PC-3 (cell line): ENCODE results near the gene SPATA32. TPM values are rescaled to one million over a fixed set of nuclear protein-coding genes. Genes with fewer than 3 reads are reported as not detected.

Experiments
- ATAC-seq: fragments of 200-7000 bp; cut with Tn5 transposase; 2 replicates; pipeline ENCODE4 v1.9.1; 2020; ENCODE audit warnings: mild to moderate bottlenecking, moderate library complexity
- BruUV-seq: library from RNA; stranded (reverse); fragments of 400-500 nt; replicated peaks from 2 replicates; lab custom pipeline; 2021; lab: Mats Ljungman, UMichigan
- CTCF ChIA-PET: fragments of 300-600 bp; sonication (Branson Sonifier 250); formaldehyde crosslinking; loops from one replicate; lab custom pipeline; 2022; ENCODE audit warnings: antibody characterized with exemption; lab: Charles Lee
- POLR2A ChIA-PET: fragments of 300-600 bp; sonication (Branson Sonifier 250); formaldehyde crosslinking; loops from one replicate; lab custom pipeline; 2022; ENCODE audit warnings: antibody characterized with exemption; ENCODE audit not compliant: unreplicated experiment; lab: Charles Lee
- DNase-seq: peaks from one replicate; pipeline ENCODE4 v3.0.0-alpha.2; 2015
- H2AFZ ChIP-seq: fragments of 300-600 bp; sonication (generic); 2 replicates; pipeline ENCODE4 v1.6.0; 2016; ENCODE audit warnings: antibody characterized with exemption, low read length
- H3F3A ChIP-seq: fragments of 300-600 bp; sonication (generic); one replicate; pipeline ENCODE4 v1.6.0; 2017; ENCODE audit warnings: antibody characterized with exemption, low read length, control low read depth, mild to moderate bottlenecking; ENCODE audit not compliant: unreplicated experiment
- H3K27ac ChIP-seq: fragments of 300-600 bp; sonication (generic); 2 replicates; pipeline ENCODE4 v1.5.1; 2016; ENCODE audit warnings: mild to moderate bottlenecking, low read length
- H3K27me3 ChIP-seq: fragments of 300-600 bp; sonication (generic); 2 replicates; pipeline ENCODE4 v1.6.1; 2016; ENCODE audit warnings: low read length, mixed read lengths
- H3K36me3 ChIP-seq: fragments of 300-600 bp; sonication (generic); 2 replicates; pipeline ENCODE4 v1.6.1; 2016; ENCODE audit warnings: low read depth, mixed run types, low read length, mixed read lengths
- H3K4me1 ChIP-seq: fragments of 300-600 bp; sonication (generic); 2 replicates; pipeline ENCODE4 v1.5.1; 2016; ENCODE audit warnings: low read length; ENCODE audit not compliant: insufficient read depth
- H3K4me2 ChIP-seq: fragments of 300-600 bp; sonication (generic); 2 replicates; pipeline ENCODE4 v1.6.0; 2016; ENCODE audit warnings: low read length
- H3K4me3 ChIP-seq: fragments of 300-600 bp; sonication (generic); 2 replicates; pipeline ENCODE4 v1.5.1; 2016; ENCODE audit warnings: mild to moderate bottlenecking, low read length, mixed read lengths
- H3K79me2 ChIP-seq: fragments of 300-600 bp; sonication (generic); 2 replicates; pipeline ENCODE4 v1.6.1; 2017; ENCODE audit warnings: low read length, mixed read lengths
- H3K9ac ChIP-seq: fragments of 300-600 bp; sonication (generic); 2 replicates; pipeline ENCODE4 v1.6.0; 2016; ENCODE audit warnings: mild to moderate bottlenecking, low read length
- H3K9me2 ChIP-seq: fragments of 300-600 bp; sonication (generic); replicated peaks from 2 replicates; pipeline ENCODE4 v1.6.1; 2016; ENCODE audit warnings: mixed run types, low read length, mixed read lengths
- H3K9me3 ChIP-seq: fragments of 300-600 bp; sonication (generic); 2 replicates; pipeline ENCODE4 v1.6.1; 2016; ENCODE audit warnings: low read length, mixed read lengths
- H4K20me1 ChIP-seq: fragments of 300-600 bp; sonication (generic); 2 replicates; pipeline ENCODE4 v1.6.1; 2016; ENCODE audit warnings: low read length, mixed read lengths
- CTCF ChIP-seq: fragments of 300-600 bp; sonication (generic); conservative IDR thresholded peaks from 2 replicates; pipeline ENCODE4 v1.5.1; 2017; ENCODE audit warnings: antibody characterized with exemption, low read depth, mild to moderate bottlenecking, low read length
- EZH2 ChIP-seq: fragments of 300-600 bp; sonication (generic); IDR thresholded peaks from one replicate; pipeline ENCODE4 v1.6.1; 2017; ENCODE audit warnings: antibody characterized with exemption, mild to moderate bottlenecking, low read length; ENCODE audit not compliant: unreplicated experiment
- EZH2phosphoT487 ChIP-seq: fragments of 300-600 bp; sonication (generic); IDR thresholded peaks from 2 replicates; pipeline ENCODE4 v1.6.1; 2018; ENCODE audit warnings: mild to moderate bottlenecking, antibody characterized with exemption, low read length, borderline replicate concordance
- intact Hi-C: fragments of 100-400 bp; cut with micrococcal nuclease; formaldehyde crosslinking; loops from 2 replicates; pipeline ENCODE4 v1.9.0; 2023
- total RNA-seq: library from RNA; depleted of rRNA; stranded (reverse); fragments of >200 nt; gene quantifications from 2 replicates; pipeline ENCODE4 v1.2.3, GENCODE V29; 2014

SPATA32 gene
- total RNA-seq, 1 experiment from 2014 or later, result not detected

- POLR2A ChIA-PET, result no interaction called here
- intact Hi-C loops, result no loop called here
Measured at GRCh38 chr17:45287526-45288500, 25.9 kb upstream of the SPATA32 start.

GRCh38 chr17:45286286-45286685 is 24.4 kb upstream of the SPATA32 start:
- no peak overlapping the region for H3K4me3 ChIP-seq
- intact Hi-C loops, result no loop called here
- no peak overlapping the region for H3K9ac ChIP-seq
- H3K27ac ChIP-seq, result no peak overlapping the region
- ChIA-PET CTCF (interaction anchor here (0.6 kb wide), 1 partner anchor 57 kb away, joined by 3 read pairs; no protein-coding TSS in a partner anchor), POLR2A (no interaction called here)
- H3K4me1 ChIP-seq, result no peaks in the 10 kb centered on the region
- DNase-seq (no peak), ATAC-seq (no peak)
- TF ChIP-seq CTCF (no peak), EZH2phosphoT487 (no peak), EZH2 (no peak)
- peaks cover 12% of the 10 kb centered on the region for H3K79me2 ChIP-seq
- H3K27me3 ChIP-seq, result no peaks in the 10 kb centered on the region
- H3K9me2 ChIP-seq, result no peaks in the 10 kb centered on the region
- no peak overlapping the region for H2AFZ ChIP-seq
- BruUV-seq, result no TSS peak
- no peaks in the 10 kb centered on the region for H3K9me3 ChIP-seq
- H4K20me1 ChIP-seq, result no peaks in the 10 kb centered on the region
- H3F3A ChIP-seq, result no peaks in the 10 kb centered on the region
- H3K36me3 ChIP-seq, result peaks cover 71% of the 10 kb centered on the region
- no peak overlapping the region for H3K4me2 ChIP-seq

More at GRCh38 chr17:45287526-45288500, 25.9 kb upstream of the SPATA32 start:
- no TSS peak for BruUV-seq
- DNase-seq (no peak), ATAC-seq (no peak)
- peaks cover 73% of the 10 kb centered on the region for H3K36me3 ChIP-seq
- no peak overlapping the region for H2AFZ ChIP-seq
- TF ChIP-seq CTCF, result no peak
- no peak for TF ChIP-seq EZH2
- TF ChIP-seq EZH2phosphoT487, result no peak
- H3K27ac ChIP-seq, result no peak overlapping the region
- no peaks in the 10 kb centered on the region for H3K27me3 ChIP-seq
- CTCF ChIA-PET, result no interaction called here
- H3K9me3 ChIP-seq, result no peaks in the 10 kb centered on the region
- peaks cover 27% of the 10 kb centered on the region for H3K79me2 ChIP-seq
- H3K9ac ChIP-seq, result no peak overlapping the region
- no peak overlapping the region for H3K4me3 ChIP-seq
- no peaks in the 10 kb centered on the region for H3F3A ChIP-seq
- H3K9me2 ChIP-seq, result no peaks in the 10 kb centered on the region
- no peak overlapping the region for H3K4me2 ChIP-seq
- H4K20me1 ChIP-seq, result peaks cover 11% of the 10 kb centered on the region
- peaks cover 5% of the 10 kb centered on the region for H3K4me1 ChIP-seq
